ENCODE measurements around the gene CHST11. TPM values are rescaled to one million over a fixed set of nuclear protein-coding genes. Genes with fewer than 3 reads are reported as not detected.
A peak's percentile ranks its signal among the peaks of the same experiment; 100 is the strongest.

CHST11 gene
- total and polyA plus RNA-seq, 2 of the 4 experiments (the other 2 are of a cell fraction), result 1.4 to 2.7 TPM

DNA sequence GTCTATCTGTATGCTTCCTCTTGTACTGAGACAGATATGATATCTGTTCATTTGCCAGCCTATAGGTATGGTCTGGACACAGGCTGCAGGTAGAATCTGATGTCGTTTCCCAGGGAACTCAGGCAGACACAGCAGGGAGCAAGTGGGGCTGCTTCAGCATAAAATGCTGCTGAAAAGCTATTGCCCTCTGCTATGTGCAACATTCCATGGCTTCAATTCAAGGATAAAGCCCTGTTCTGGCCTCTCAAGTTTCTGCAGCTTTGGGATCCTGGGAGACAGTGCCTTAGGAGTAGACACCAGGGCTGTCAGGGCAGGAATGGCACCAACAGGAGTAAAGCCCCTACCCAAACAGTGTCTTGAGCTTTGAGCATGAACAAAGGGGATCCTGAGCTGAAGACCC, 327.8 kb downstream of the CHST11 start:
- H3K36me3 ChIP-seq (ENCODE audit: control insufficient read depth, insufficient read depth, low read length), result no peaks in the 10 kb centered on the region
- H2BK5ac ChIP-seq (ENCODE audit: low read depth, low read length, poor library complexity, severe bottlenecking), result no peak overlapping the region
- no peak overlapping the region for H2BK20ac ChIP-seq (ENCODE audit: low read depth, low read length)
- 43% methylated on average over 1 of the region's 1 CpG; no CpG with 5 or more reads in 1 of the 2 experiments for WGBS, 2 experiments (ENCODE audit: extremely low coverage in 2 of 2, insufficient read length in 1 of 2)
- ATAC-seq (ENCODE audit: low read depth), result peak; percentile 37; the same call in 1 of the 2 replicates
- BruUV-seq (replicated peaks), result no TSS peak
- TF ChIP-seq FOS (IDR thresholded peaks at IDR 0.05; ENCODE audit: low read depth, low read length), result no peak
- TF ChIP-seq MAFK (IDR thresholded peaks at IDR 0.05; ENCODE audit: low read depth, low read length), result no peak
- TF ChIP-seq, protein P1, sequence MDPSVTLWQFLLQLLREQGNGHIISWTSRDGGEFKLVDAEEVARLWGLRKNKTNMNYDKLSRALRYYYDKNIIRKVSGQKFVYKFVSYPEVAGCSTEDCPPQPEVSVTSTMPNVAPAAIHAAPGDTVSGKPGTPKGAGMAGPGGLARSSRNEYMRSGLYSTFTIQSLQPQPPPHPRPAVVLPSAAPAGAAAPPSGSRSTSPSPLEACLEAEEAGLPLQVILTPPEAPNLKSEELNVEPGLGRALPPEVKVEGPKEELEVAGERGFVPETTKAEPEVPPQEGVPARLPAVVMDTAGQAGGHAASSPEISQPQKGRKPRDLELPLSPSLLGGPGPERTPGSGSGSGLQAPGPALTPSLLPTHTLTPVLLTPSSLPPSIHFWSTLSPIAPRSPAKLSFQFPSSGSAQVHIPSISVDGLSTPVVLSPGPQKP (IDR thresholded peaks at IDR 0.05; ENCODE audit: borderline replicate concordance, low read depth, low read length), result no peak
- no peak for TF ChIP-seq RAD21 (IDR thresholded peaks at IDR 0.05; ENCODE audit: low read length)
- TF ChIP-seq, protein P2, sequence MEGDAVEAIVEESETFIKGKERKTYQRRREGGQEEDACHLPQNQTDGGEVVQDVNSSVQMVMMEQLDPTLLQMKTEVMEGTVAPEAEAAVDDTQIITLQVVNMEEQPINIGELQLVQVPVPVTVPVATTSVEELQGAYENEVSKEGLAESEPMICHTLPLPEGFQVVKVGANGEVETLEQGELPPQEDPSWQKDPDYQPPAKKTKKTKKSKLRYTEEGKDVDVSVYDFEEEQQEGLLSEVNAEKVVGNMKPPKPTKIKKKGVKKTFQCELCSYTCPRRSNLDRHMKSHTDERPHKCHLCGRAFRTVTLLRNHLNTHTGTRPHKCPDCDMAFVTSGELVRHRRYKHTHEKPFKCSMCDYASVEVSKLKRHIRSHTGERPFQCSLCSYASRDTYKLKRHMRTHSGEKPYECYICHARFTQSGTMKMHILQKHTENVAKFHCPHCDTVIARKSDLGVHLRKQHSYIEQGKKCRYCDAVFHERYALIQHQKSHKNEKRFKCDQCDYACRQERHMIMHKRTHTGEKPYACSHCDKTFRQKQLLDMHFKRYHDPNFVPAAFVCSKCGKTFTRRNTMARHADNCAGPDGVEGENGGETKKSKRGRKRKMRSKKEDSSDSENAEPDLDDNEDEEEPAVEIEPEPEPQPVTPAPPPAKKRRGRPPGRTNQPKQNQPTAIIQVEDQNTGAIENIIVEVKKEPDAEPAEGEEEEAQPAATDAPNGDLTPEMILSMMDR (conservative IDR thresholded peaks at IDR 0.05; ENCODE audit: low read depth, low read length), result no peak
- no peak for TF ChIP-seq MAZ (IDR thresholded peaks at IDR 0.05; ENCODE audit: borderline replicate concordance, low read depth, low read length)
- no peak for TF ChIP-seq SMC3 (IDR thresholded peaks at IDR 0.05; ENCODE audit: low read depth, low read length)
- no peak for TF ChIP-seq POLR2A (IDR thresholded peaks at IDR 0.05; ENCODE audit: low read depth, low read length)
- no peak for TF ChIP-seq CEBPB (IDR thresholded peaks at IDR 0.05; ENCODE audit: low read depth, low read length)
- no peak for TF ChIP-seq MXI1 (IDR thresholded peaks at IDR 0.05; ENCODE audit: borderline replicate concordance, low read depth, low read length)
- no peak for TF ChIP-seq RCOR1 (IDR thresholded peaks at IDR 0.05; ENCODE audit: insufficient replicate concordance, low read length)
- no peak for TF ChIP-seq CHD1 (IDR thresholded peaks at IDR 0.05; ENCODE audit: low read depth, low read length)
- TF ChIP-seq NFE2L2 (IDR thresholded peaks at IDR 0.05; ENCODE audit: low read depth, low read length), result no peak
- no peak for TF ChIP-seq BHLHE40 (IDR thresholded peaks at IDR 0.05; ENCODE audit: low read depth, low read length)
- TF ChIP-seq, protein P3, sequence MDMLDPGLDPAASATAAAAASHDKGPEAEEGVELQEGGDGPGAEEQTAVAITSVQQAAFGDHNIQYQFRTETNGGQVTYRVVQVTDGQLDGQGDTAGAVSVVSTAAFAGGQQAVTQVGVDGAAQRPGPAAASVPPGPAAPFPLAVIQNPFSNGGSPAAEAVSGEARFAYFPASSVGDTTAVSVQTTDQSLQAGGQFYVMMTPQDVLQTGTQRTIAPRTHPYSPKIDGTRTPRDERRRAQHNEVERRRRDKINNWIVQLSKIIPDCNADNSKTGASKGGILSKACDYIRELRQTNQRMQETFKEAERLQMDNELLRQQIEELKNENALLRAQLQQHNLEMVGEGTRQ (IDR thresholded peaks at IDR 0.05; ENCODE audit: low read depth, low read length), result no peak
- TF ChIP-seq RFX5 (IDR thresholded peaks at IDR 0.05; ENCODE audit: low read depth, low read length), result no peak
- no peak overlapping the region for H3K4ac ChIP-seq (ENCODE audit: low read depth, low read length)
- no peak overlapping the region for H3K14ac ChIP-seq (replicated peaks; ENCODE audit: low read depth, low read length)
- H2BK120ac ChIP-seq (ENCODE audit: low read depth, low read length), result no peak overlapping the region
- no peak overlapping the region for H3K56ac ChIP-seq (ENCODE audit: extremely low read depth, insufficient read depth, low read length)
- no peak overlapping the region for H2BK15ac ChIP-seq (ENCODE audit: low read depth, low read length)
- H3K4me2 ChIP-seq (ENCODE audit: low read depth, low read length), result no peak overlapping the region
- no peak overlapping the region for H3K4me3 ChIP-seq (ENCODE audit: insufficient read depth, low read depth, low read length)
- intact Hi-C loops (cut with micrococcal nuclease) (no loop called here), in situ Hi-C loops (cut with MboI; ENCODE audit: low sequenced_read_pairs) (no loop called here), dilution Hi-C loops (cut with HindIII; ENCODE audit: low sequenced_read_pairs, unreplicated experiment) (no loop called here)
- H3K27ac ChIP-seq (ENCODE audit: insufficient read depth, low read length), result no peak overlapping the region
- H2AK5ac ChIP-seq (ENCODE audit: low read depth, low read length), result no peak overlapping the region
- H3K23ac ChIP-seq (ENCODE audit: low read depth, low read length), result no peak overlapping the region
- H3K9me3 ChIP-seq (ENCODE audit: control insufficient read depth, insufficient read depth, low read length), result peaks cover 7% of the 10 kb centered on the region
- no peak overlapping the region for H4K8ac ChIP-seq (ENCODE audit: low read depth in 2 of 2, low read length in 2 of 2)
- no peak overlapping the region for H2AFZ ChIP-seq (replicated peaks; ENCODE audit: low read length, poor library complexity)
- H2AK9ac ChIP-seq (replicated peaks; ENCODE audit: low read depth, low read length, poor library complexity), result no peak overlapping the region
- DNase-seq, result peak; percentile 5
- H3K4me1 ChIP-seq (ENCODE audit: control insufficient read depth, insufficient read depth, low read length), result no peaks in the 10 kb centered on the region
- no peaks in the 10 kb centered on the region for H3K9me1 ChIP-seq (ENCODE audit: insufficient read depth, low read length)
- ChIA-PET POLR2A (ENCODE audit: unreplicated experiment) (no interaction called here), CTCF (no interaction called here)
- no peak overlapping the region for H3K9ac ChIP-seq (ENCODE audit: low read depth, low read length)
- no peak overlapping the region for H4K5ac ChIP-seq (ENCODE audit: low read depth, low read length)
- no peaks in the 10 kb centered on the region for H4K20me1 ChIP-seq (ENCODE audit: insufficient read depth, low read length)
- no peaks in the 10 kb centered on the region for H3K79me1 ChIP-seq (ENCODE audit: low read depth in 1 of 2, low read length in 2 of 2)
- no peak overlapping the region for H4K91ac ChIP-seq (ENCODE audit: insufficient read depth, low read depth, low read length)
- no peak overlapping the region for H3K18ac ChIP-seq (ENCODE audit: low read depth, low read length)
- peaks cover 6% of the 10 kb centered on the region for H3K27me3 ChIP-seq (ENCODE audit: control insufficient read depth, insufficient read depth, low read length)
